Endothelial cell of umbilical vein (primary cell): ENCODE data around the gene CSMD2.

Experiments used
- EZH2 ChIP-seq: IDR thresholded peaks from 2 replicates; pipeline ENCODE4 v1.6.1; 2012; ENCODE audit warnings: borderline replicate concordance, low read depth, mild to moderate bottlenecking, moderate library complexity, low read length, inconsistent platforms; ENCODE audit not compliant: severe bottlenecking
- FOS ChIP-seq: IDR thresholded peaks from 2 replicates; pipeline ENCODE4 v1.6.1; 2011; ENCODE audit warnings: mild to moderate bottlenecking, low read length, moderate library complexity, borderline replicate concordance; ENCODE audit not compliant: insufficient read depth
- JUN ChIP-seq: IDR thresholded peaks from 2 replicates; pipeline ENCODE4 v1.6.1; 2011; ENCODE audit warnings: borderline replicate concordance, low read depth; ENCODE audit not compliant: insufficient read length, insufficient read depth
- MAX ChIP-seq: IDR thresholded peaks from 2 replicates; pipeline ENCODE4 v1.6.1; 2011; ENCODE audit not compliant: insufficient read depth, insufficient read length
- MYC ChIP-seq: IDR thresholded peaks from one replicate; pipeline ENCODE4 v1.6.1; 2011; ENCODE audit warnings: mild to moderate bottlenecking, low read depth, low read length
- POLR2A ChIP-seq: IDR thresholded peaks from 2 replicates; pipeline ENCODE4 v1.6.1; 2012; ENCODE audit warnings: low read depth, mild to moderate bottlenecking, control low read depth, low read length
- POLR2AphosphoS5 ChIP-seq: IDR thresholded peaks from 2 replicates; pipeline ENCODE4 v1.6.1; 2012; ENCODE audit warnings: low read depth, mild to moderate bottlenecking, control low read depth, low read length, moderate library complexity; ENCODE audit not compliant: insufficient read depth
- TF ChIP-seq, protein P1 (sequence below), 2 donors: IDR thresholded peaks; 1 replicate in 1 of 2; 2 replicates in 1 of 2; pipeline ENCODE4 v1.5.1; 2011; ENCODE audit warnings: low read length in 2 of 2, mild to moderate bottlenecking in 2 of 2, moderate library complexity in 2 of 2, control low read depth in 1 of 2, inconsistent platforms in 1 of 2, low read depth in 1 of 2; ENCODE audit not compliant: insufficient read depth in 1 of 2; ENCODE audit errors: extremely low read depth in 1 of 2

DNA sequence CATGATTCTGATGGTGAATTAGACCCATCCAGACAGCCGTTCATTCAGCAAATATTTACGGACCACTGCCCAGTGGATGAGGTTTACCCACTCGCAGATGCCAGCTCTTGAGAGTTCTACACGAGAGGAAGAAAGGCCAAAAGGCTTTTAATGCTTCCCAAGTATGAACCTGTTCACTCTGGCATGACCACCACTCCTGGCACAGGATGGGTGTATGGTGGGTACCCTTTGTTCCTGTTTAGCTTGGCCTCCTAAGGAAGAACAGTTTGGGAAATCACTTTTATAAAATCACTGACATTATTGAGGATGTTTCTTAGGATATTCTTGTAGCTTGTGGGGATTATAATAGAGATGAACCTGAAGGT lies 233.9 kb downstream of the CSMD2 start:
- TF ChIP-seq POLR2AphosphoS5 (no peak), EZH2 (no peak), MYC (no peak), POLR2A (no peak), JUN (no peak), FOS (no peak), MAX (no peak)
- TF ChIP-seq, protein P1, sequence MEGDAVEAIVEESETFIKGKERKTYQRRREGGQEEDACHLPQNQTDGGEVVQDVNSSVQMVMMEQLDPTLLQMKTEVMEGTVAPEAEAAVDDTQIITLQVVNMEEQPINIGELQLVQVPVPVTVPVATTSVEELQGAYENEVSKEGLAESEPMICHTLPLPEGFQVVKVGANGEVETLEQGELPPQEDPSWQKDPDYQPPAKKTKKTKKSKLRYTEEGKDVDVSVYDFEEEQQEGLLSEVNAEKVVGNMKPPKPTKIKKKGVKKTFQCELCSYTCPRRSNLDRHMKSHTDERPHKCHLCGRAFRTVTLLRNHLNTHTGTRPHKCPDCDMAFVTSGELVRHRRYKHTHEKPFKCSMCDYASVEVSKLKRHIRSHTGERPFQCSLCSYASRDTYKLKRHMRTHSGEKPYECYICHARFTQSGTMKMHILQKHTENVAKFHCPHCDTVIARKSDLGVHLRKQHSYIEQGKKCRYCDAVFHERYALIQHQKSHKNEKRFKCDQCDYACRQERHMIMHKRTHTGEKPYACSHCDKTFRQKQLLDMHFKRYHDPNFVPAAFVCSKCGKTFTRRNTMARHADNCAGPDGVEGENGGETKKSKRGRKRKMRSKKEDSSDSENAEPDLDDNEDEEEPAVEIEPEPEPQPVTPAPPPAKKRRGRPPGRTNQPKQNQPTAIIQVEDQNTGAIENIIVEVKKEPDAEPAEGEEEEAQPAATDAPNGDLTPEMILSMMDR (IDR thresholded peaks at IDR 0.05; ENCODE audit: extremely low read depth in 1 of 2, insufficient read depth in 1 of 2, low read depth in 1 of 2, low read length in 2 of 2): no peak
